Endothelial cell of umbilical vein (primary cell): ENCODE measurements around the gene OVCH2. TPM values are rescaled to one million over a fixed set of nuclear protein-coding genes. Genes with fewer than 3 reads are reported as not detected.

ENCODE experiments used
- BruUV-seq: library from RNA; stranded (reverse); fragments of 400-500 nt; replicated peaks from 2 replicates; lab custom pipeline; 2021; lab: Mats Ljungman, UMichigan
- CTCF ChIA-PET: fragments of 300-600, 350-600 bp; sonication (Branson Sonifier 250); formaldehyde crosslinking; loops from one replicate; lab custom pipeline; 2021; ENCODE audit warnings: antibody characterized with exemption, inconsistent platforms; lab: Charles Lee
- POLR2A ChIA-PET: fragments of 300-600, 350-600 bp; sonication (Branson Sonifier 250); formaldehyde crosslinking; loops from one replicate; lab custom pipeline; 2021; ENCODE audit warnings: antibody characterized with exemption, inconsistent platforms; lab: Charles Lee
- DNase-seq: peaks from one replicate; pipeline ENCODE4 v3.0.0-alpha.2; 2011; ENCODE audit warnings: low read depth, low spot score
- FAIRE-seq: peaks from 2 replicates; lab custom pipeline; 2011; peaks lifted over from hg19 to GRCh38; lab: Jason Lieb, UNC
- H2AFZ ChIP-seq: 2 replicates; pipeline ENCODE4 v1.6.0; 2012; ENCODE audit warnings: low read depth, low read length, control low read depth, inconsistent platforms
- H3K27ac ChIP-seq: 2 replicates; pipeline ENCODE4 v1.5.1; 2011; ENCODE audit warnings: low read depth, mild to moderate bottlenecking, control low read depth, low read length, moderate library complexity; ENCODE audit not compliant: insufficient read depth
- H3K27me3 ChIP-seq, 2 experiments: 2 replicates each; pipeline versions ENCODE4 v1.6.0 to v1.6.1; 2011; ENCODE audit warnings: low read length in 2 of 2, mixed read lengths in 1 of 2; ENCODE audit not compliant: control insufficient read depth in 2 of 2, insufficient read depth in 2 of 2
- H3K36me3 ChIP-seq, 2 experiments: 2 replicates in 1 of 2; 3 replicates in 1 of 2; pipeline ENCODE4 v1.5.1; 2011; ENCODE audit warnings: low read length in 2 of 2, mild to moderate bottlenecking in 1 of 2, moderate library complexity in 1 of 2; ENCODE audit not compliant: control insufficient read depth in 2 of 2, insufficient read depth in 2 of 2; ENCODE audit errors: extremely low read depth in 1 of 2
- H3K4me1 ChIP-seq: 3 replicates; pipeline ENCODE4 v1.5.1; 2011; ENCODE audit warnings: mild to moderate bottlenecking, low read length; ENCODE audit not compliant: control insufficient read depth, insufficient read depth; ENCODE audit errors: extremely low read depth
- H3K4me2 ChIP-seq: 2 replicates; pipeline ENCODE4 v1.6.1; 2011; ENCODE audit warnings: low read length, control low read depth, mixed read lengths; ENCODE audit not compliant: insufficient read depth
- H3K4me3 ChIP-seq, 3 experiments: fragments of 200-600 bp in 1 of 3; sonication (generic), shearing (Covaris generic) in 1 of 3; replicated peaks in 1 of 3; 2 replicates each; pipeline ENCODE4 v1.5.1; 2011 to 2016; ENCODE audit warnings: control low read depth in 3 of 3, low read length in 3 of 3, mild to moderate bottlenecking in 2 of 3, inconsistent platforms in 1 of 3, low read depth in 1 of 3, moderate library complexity in 1 of 3; ENCODE audit not compliant: insufficient read depth in 1 of 3
- H3K79me2 ChIP-seq: 2 replicates; pipeline ENCODE4 v1.6.0; 2012; ENCODE audit warnings: low read length, inconsistent platforms; ENCODE audit not compliant: control insufficient read depth, insufficient read depth
- H3K9ac ChIP-seq: replicated peaks from 2 replicates; pipeline ENCODE3; 2011; ENCODE audit warnings: low read length, control low read depth; ENCODE audit not compliant: insufficient read depth; ENCODE audit errors: extremely low read depth
- H3K9me1 ChIP-seq: replicated peaks from 3 replicates; pipeline ENCODE4 v1.6.0; 2011; ENCODE audit warnings: mild to moderate bottlenecking, low read length; ENCODE audit not compliant: control insufficient read depth, insufficient read depth; ENCODE audit errors: extremely low read depth
- H3K9me3 ChIP-seq: replicated peaks from 2 replicates; pipeline ENCODE4 v1.5.1; 2012; ENCODE audit warnings: low read length, inconsistent platforms; ENCODE audit not compliant: control insufficient read depth, insufficient read depth
- H4K20me1 ChIP-seq: replicated peaks from 2 replicates; pipeline ENCODE3; 2011; ENCODE audit warnings: mild to moderate bottlenecking, low read length; ENCODE audit not compliant: control insufficient read depth, insufficient read depth; ENCODE audit errors: extremely low read depth
- CTCF ChIP-seq, 2 donors: IDR thresholded peaks; 1 replicate in 1 of 2; 2 replicates in 1 of 2; pipeline ENCODE4 v1.5.1; 2011; ENCODE audit warnings: low read length in 2 of 2, mild to moderate bottlenecking in 2 of 2, moderate library complexity in 2 of 2, control low read depth in 1 of 2, inconsistent platforms in 1 of 2, low read depth in 1 of 2; ENCODE audit not compliant: insufficient read depth in 1 of 2; ENCODE audit errors: extremely low read depth in 1 of 2
- EZH2 ChIP-seq: IDR thresholded peaks from 2 replicates; pipeline ENCODE4 v1.6.1; 2012; ENCODE audit warnings: borderline replicate concordance, low read depth, mild to moderate bottlenecking, moderate library complexity, low read length, inconsistent platforms; ENCODE audit not compliant: severe bottlenecking
- FOS ChIP-seq: IDR thresholded peaks from 2 replicates; pipeline ENCODE4 v1.6.1; 2011; ENCODE audit warnings: mild to moderate bottlenecking, low read length, moderate library complexity, borderline replicate concordance; ENCODE audit not compliant: insufficient read depth
- GATA2 ChIP-seq: IDR thresholded peaks from 2 replicates; pipeline ENCODE4 v1.7.0; 2011; ENCODE audit warnings: low read depth, mild to moderate bottlenecking, moderate library complexity, mixed read lengths, low read length; ENCODE audit not compliant: insufficient read length, insufficient read depth
- JUN ChIP-seq: IDR thresholded peaks from 2 replicates; pipeline ENCODE4 v1.6.1; 2011; ENCODE audit warnings: borderline replicate concordance, low read depth; ENCODE audit not compliant: insufficient read length, insufficient read depth
- MAX ChIP-seq: IDR thresholded peaks from 2 replicates; pipeline ENCODE4 v1.6.1; 2011; ENCODE audit not compliant: insufficient read depth, insufficient read length
- MYC ChIP-seq: IDR thresholded peaks from one replicate; pipeline ENCODE4 v1.6.1; 2011; ENCODE audit warnings: mild to moderate bottlenecking, low read depth, low read length
- POLR2A ChIP-seq: IDR thresholded peaks from 2 replicates; pipeline ENCODE4 v1.6.1; 2012; ENCODE audit warnings: low read depth, mild to moderate bottlenecking, control low read depth, low read length
- POLR2AphosphoS5 ChIP-seq: IDR thresholded peaks from 2 replicates; pipeline ENCODE4 v1.6.1; 2012; ENCODE audit warnings: low read depth, mild to moderate bottlenecking, control low read depth, low read length, moderate library complexity; ENCODE audit not compliant: insufficient read depth
- dilution Hi-C: fragments of 300-500 bp; cut with MboI; formaldehyde crosslinking; loops from one replicate; pipeline ENCODE4 v1.15.0; 2019; ENCODE audit warnings: low sequenced_read_pairs; ENCODE audit not compliant: extremely low pct_ligation_motif_present
- intact Hi-C: fragments of 100-400 bp; cut with micrococcal nuclease; formaldehyde crosslinking; loops from one replicate; pipeline ENCODE4 v1.10.0; 2022
- polyA plus RNA-seq, 4 experiments: library from polyadenylated mRNA; depleted of rRNA in 3 of 4; stranded (reverse) in 3 of 4; unstranded in 1 of 4; fragments of >200 nt; gene quantifications; 2 replicates each; pipeline versions ENCODE4 v1.2.1 to v1.2.3, GENCODE V29; 2011 to 2012; ENCODE audit warnings: missing spikeins in 1 of 4
- total RNA-seq: library from RNA; stranded (reverse); gene quantifications from 2 replicates; pipeline ENCODE4 v1.2.3, GENCODE V29; 2021

Gene OVCH2
- total and polyA plus RNA-seq, 2 donors (not counting 3 experiments of a cell fraction or from before 2014, with no cell fraction given) = not detected

GRCh38 chr11:7640816-7641215, 65.5 kb downstream of the OVCH2 start:
- no peak overlapping the region for H3K4me2 ChIP-seq
- intact Hi-C loops (no loop called here), dilution Hi-C loops (no loop called here)
- H3K36me3 ChIP-seq = no peaks in the 10 kb centered on the region
- DNase-seq = no peak
- no peaks in the 10 kb centered on the region for H3K79me2 ChIP-seq
- no peak overlapping the region for H3K4me3 ChIP-seq
- no peaks in the 10 kb centered on the region for H3K27me3 ChIP-seq
- no peak for FAIRE-seq
- POLR2A ChIA-PET = no interaction called here
- H3K27ac ChIP-seq = no peak overlapping the region
- no peak overlapping the region for H2AFZ ChIP-seq
- TF ChIP-seq CTCF (IDR thresholded peaks at IDR 0.05; ENCODE audit: extremely low read depth in 1 of 2, insufficient read depth in 1 of 2, low read depth in 1 of 2, low read length in 2 of 2) (no peak), POLR2A (no peak), GATA2 (no peak), MAX (no peak), POLR2AphosphoS5 (no peak), JUN (no peak), MYC (no peak), FOS (no peak), EZH2 (no peak)
- peaks cover 10% of the 10 kb centered on the region for H3K4me1 ChIP-seq
- no TSS peak for BruUV-seq
- H3K9me1 ChIP-seq = no peaks in the 10 kb centered on the region
- CTCF ChIA-PET = interaction anchor here (1.1 kb wide), 1 partner anchor 69 kb away, joined by 4 read pairs; no protein-coding TSS in a partner anchor
- no peaks in the 10 kb centered on the region for H3K9me3 ChIP-seq
- H3K9ac ChIP-seq = no peak overlapping the region
- no peaks in the 10 kb centered on the region for H4K20me1 ChIP-seq
